Activated CD4-positive, alpha-beta T cell treated with anti-CD3 and anti-CD28 coated beads for 1 hour (primary cell): ENCODE measurements around the gene PHF21A.

Experiments used
- DNase-seq: peaks from one replicate; pipeline ENCODE4 v3.0.0-alpha.2; 2020

PHF21A gene

GRCh38 chr11:45899448-45900174 is 221.6 kb downstream of the PHF21A start:
- DNase-seq: peak; percentile 29

- DNase-seq: no peak
Measured at GRCh38 chr11:45899086-45899447, 222.2 kb downstream of the PHF21A start.

- no peak for DNase-seq
Measured at GRCh38 chr11:45897556-45897955, 223.7 kb downstream of the PHF21A start.

- DNase-seq: no peak
Measured at GRCh38 chr11:45896422-45896984, 224.8 kb downstream of the PHF21A start.

GRCh38 chr11:45895553-45896259 is 225.5 kb downstream of the PHF21A start:
- no peak for DNase-seq

- DNase-seq: no peak
Measured at GRCh38 chr11:45894555-45895247, 226.6 kb downstream of the PHF21A start.

GRCh38 chr11:45892856-45893255 is 228.4 kb downstream of the PHF21A start:
- no peak for DNase-seq

- DNase-seq: no peak
Measured at GRCh38 chr11:45890886-45891550, 230.2 kb downstream of the PHF21A start.

- DNase-seq: no peak
Measured at GRCh38 chr11:45889966-45890365, 231.3 kb downstream of the PHF21A start.

- DNase-seq: no peak
Measured at GRCh38 chr11:45889555-45889954, 231.7 kb downstream of the PHF21A start.

GRCh38 chr11:45887587-45887986 is 233.7 kb downstream of the PHF21A start:
- DNase-seq: no peak

GRCh38 chr11:45886816-45887520 is 234.3 kb downstream of the PHF21A start:
- DNase-seq: no peak

- DNase-seq: no peak
Measured at GRCh38 chr11:45885921-45886721, 235.1 kb downstream of the PHF21A start.

- peak; percentile 27 for DNase-seq
Measured at GRCh38 chr11:45885274-45885920, 235.9 kb downstream of the PHF21A start, which contains the start of gene MAPK8IP1. TSS of gene MAPK8IP1 (plus strand) at chr11:45885651. CDS start at chr11:45885821, 170 bp downstream.

- no peak for DNase-seq
Measured at GRCh38 chr11:45884596-45885185, 236.6 kb downstream of the PHF21A start.
